Measurements from ENCODE around the gene NRXN2.

The NRXN2 gene

DNA sequence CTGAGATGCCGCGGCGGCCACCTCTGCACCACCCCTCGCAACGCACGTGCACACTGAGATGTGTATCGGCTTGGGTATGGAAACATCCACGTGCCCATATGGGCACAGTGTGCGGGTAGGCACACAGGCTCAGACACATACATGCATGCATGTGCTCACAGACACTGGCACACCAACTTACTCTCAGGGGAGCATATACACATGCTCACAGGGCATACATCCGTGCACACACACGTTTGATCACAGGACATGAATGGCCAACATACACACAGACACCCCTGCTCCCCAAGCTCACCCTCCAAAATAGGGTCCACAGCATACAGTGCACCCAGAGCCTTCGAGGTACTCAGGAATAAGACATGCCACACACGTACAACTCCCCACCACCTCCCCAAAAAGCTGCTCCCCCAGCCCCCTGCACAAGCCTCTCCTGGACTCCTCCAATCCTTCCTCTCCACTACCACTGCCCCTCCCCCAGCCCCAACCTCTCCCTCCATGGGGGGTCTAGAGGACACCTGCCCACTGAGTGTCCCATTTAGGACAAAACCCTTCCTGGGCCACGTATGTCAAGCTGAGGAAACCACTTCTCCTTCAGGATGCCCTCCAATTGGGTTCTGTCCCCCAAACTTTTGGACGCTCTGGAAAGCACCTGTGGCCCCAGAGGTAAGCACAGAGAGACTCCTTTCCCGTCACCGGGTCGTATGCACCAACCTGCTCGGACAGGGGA, 78.9 kb downstream of the NRXN2 start:
- FAIRE-seq: no peak

GRCh38 chr11:64643256-64643881, 79.6 kb downstream of the NRXN2 start:
- no peak for FAIRE-seq

- no peak for FAIRE-seq
These were observed 80.1 kb downstream of the NRXN2 start for GRCh38 chr11:64642871-64643255.

DNA sequence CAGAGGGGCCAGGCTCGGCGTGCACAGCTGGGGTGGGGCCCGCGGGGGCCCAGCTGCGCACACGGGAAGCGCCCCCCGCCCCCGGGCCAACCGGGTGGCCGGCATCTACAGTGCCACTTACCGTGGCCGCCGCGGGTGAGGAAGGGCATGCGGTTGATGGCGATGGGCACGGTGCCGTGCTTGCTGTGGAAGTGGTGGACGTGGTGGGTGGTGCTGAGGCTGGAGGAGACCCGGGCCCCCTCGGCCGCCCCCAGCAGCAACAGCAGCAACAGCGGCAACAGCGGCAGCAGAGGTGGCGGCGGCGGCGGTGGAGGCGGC, 80.6 kb downstream of the NRXN2 start:
- no peak for FAIRE-seq

DNA sequence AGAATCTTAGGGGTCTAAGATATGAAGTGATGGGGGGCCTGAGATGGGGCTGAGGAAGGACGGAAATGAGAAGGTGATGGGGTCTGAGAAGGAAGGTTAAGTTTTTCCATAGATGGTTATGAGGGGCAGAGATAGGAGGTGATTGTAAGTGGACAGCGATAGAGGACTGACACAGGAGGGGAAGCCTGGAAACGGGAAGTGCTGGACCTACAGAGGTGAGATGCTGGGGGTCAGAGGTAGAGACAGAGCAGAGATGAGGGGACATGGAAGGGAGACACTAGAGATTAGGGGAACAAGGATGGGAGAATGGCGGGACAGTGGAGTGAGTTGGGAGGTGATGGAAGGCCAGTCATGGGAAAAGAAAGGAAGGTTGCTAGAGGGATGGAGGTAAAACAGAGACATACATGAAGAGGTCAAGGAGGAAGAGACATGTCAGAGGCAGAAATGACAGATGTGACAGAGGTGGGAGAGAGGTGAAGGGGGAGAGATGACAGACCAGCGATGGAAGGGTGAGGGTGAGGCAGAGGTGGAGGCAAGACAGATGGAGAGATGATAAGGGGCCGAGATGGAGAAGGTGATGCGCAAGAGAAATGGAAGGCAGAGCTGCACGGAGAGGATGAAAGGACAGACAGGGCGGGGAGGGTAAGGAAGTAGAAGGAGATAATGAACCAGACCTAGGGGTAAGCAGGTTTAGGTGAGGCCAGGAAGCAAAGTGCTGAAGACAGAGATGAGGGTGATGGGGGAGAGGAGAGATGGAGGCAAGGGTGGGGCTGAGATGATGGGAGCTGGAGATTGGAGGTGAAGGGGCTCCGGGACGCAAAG, 81.2 kb downstream of the NRXN2 start:
- no peak for FAIRE-seq

DNA sequence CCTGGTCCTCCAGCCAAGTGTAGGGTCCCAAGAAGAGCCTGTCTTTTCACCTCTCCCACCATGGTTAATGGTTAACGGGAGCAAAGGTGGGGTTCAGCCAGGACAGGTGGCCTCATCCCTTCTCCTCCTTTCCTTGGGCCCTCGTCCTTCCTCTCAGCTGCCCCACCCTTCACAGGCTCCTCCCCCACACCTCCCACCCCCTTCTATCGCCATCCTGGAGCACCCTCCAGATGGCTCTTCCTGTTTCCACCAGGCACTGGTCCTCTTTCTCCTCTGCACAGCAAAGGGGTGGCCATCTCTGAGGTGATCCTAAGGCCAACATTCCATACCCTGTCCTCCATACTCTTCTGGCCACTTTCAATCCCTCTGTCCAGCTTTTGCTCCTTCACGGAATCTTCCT, 83.1 kb downstream of the NRXN2 start:
- FAIRE-seq: no peak

- FAIRE-seq: no peak
These were observed 84.2 kb downstream of the NRXN2 start for GRCh38 chr11:64638829-64639228.

DNA sequence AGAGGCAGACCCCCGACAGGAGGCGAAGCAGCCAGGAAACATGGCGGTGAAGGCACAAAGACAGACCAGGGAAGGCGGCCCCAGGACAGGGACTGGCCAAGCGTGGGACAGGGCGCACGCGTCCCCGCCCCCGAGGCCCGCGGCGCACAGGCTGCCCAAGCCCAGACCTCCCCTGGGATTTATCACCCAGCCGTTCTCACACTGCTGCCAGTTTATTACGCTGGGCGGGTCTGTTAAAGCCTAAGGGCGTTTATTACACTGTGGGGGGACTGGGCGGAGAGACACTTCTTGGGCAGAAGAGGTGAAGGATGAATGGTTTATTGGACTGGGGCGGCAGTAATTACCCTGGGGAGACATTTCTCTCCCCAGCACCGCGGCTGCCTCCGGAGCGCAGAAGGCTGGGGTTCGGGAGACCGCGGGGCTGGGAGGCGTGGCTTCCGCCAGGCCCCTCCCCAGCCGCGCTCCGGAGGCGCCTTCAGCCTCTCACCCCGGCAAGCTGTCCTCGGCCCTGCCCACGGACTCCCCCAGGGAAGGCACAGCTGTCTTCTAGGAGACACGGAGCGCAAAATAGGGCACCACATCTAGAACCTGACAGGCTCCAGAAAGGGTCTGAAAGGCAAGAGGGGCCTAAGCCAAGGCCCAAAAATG, 84.9 kb downstream of the NRXN2 start:
- no peak for FAIRE-seq

DNA sequence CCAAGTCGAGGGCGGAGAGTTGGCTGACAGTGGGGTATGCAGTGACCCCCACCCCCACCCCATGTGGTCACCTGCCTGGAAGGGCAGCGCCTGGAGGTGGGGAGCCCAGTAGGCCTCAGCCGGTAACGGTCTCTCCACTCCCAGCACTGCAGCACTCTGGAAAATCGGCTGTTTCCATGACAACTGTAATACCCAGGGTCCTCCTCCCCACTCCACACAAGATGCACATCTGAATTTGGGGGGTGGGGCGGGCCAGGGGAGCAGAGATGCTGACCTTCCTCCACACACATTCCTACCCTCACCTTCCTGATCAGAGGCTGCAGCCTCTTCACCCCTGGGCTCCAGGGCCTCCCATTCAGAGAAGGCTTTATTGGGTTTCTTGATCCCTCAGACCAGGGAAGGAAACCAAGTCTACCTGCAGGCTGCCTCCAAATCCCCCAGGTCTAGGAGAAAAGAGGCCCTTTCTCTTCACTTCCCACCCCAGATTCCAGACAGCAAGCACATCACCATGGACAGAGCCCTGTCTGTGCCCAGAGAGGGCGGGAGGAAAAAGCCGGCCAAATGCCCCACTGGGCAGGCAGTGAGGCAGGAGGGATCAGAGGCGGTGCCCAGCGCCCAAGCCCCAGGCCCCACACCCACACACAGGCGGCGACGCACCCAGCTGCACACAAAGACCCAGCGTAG, 85.5 kb downstream of the NRXN2 start:
- no peak for FAIRE-seq

- FAIRE-seq: no peak
These were observed 89.3 kb downstream of the NRXN2 start for GRCh38 chr11:64633555-64634159.

DNA sequence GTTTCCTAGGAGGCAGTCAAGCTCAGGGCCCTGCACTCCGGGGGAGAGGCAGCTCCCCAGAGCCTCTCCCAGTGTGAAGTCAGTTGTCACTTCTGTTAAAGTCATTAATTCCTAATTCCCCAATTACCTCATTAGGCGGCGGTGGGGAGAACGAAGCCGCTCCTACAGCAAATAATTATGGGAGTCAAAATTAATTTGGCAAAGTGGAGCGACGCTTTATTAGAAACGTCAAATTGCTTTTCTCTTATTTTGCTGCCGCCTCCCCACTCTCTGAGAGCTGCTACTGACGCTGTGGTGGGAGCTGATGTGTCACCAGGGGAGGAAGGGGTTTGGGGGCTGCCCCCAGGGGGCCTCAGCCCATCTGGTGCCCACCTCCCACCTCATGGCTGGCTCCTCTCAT, 90.3 kb downstream of the NRXN2 start:
- FAIRE-seq: no peak

GRCh38 chr11:64632237-64632636, 90.8 kb downstream of the NRXN2 start:
- FAIRE-seq: no peak

DNA sequence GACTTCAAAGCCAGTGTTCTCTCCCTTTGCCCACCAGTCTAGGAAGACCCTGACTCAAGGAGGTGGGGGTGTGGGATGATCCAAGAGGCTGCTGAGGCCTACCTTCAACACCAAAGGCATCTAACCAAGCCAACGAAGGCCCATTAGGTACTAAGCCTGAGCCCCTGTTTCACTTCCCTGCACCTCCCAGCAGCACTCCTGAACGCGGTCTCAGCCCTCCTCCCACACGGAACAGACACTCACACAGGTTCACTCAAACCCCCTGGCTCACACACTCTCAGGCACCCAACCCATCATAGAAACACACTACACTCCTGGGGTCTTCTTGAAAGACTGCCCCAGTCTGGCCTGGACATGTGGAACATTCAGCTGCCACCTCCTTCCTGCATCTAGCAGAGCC, 91.3 kb downstream of the NRXN2 start:
- FAIRE-seq: no peak

DNA sequence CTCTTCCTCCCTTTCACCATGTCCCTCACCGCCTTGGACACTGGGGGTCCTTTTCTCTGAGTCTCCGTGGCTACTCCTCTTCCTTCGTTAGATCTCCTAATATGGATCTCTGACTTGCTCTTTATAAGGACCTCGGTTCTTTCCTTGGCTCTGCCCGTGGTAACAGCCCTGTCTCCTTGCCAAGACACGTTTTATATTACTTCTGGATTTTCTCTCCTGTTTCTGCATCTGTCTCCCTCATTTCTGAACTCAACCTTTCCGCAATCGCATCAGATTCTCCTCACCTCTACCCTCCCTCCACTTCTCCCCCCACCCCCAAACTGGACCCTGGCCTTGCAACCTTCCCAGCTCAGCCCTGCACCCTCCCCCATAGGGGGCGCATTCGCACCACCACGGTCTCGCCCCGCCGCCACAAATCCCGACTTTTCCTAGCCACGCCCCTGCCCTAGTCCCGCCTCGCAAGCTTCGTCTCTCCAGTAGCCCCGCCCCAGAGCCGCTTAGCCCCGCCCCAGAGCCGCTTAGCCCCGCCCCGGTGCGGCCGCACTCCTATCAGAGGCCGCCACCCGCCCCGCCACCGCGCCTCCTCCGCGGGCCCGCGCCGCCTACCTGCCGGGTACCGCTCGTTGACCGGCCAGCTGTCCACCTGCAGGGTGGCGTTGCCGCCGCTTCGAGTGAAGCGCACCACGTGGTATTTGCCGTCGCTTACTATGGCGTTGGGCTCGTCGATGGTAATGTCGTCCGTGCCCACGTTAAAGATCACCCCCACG, 93.0 kb downstream of the NRXN2 start:
- FAIRE-seq: no peak

DNA sequence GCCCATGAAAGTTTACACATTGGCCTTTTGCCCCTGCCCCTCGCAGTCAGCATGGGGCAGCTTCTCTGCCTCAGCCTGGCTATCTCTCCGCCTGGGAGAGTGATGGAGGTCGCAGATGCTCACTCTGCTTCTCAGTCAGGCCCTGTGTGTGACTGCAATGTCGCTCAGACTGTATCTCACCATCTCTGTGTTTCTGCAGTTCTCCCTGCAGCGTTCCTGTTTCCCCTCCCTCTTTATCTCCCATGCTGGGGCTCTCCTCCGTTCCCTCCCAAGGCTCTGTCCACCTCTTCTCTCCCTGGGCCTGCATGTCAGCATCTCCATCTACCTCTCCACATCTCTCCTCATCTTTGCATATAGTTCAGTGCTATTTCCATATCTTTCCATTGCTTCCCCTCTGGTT, 93.9 kb downstream of the NRXN2 start:
- no peak for FAIRE-seq

GRCh38 chr11:64628596-64628995, 94.4 kb downstream of the NRXN2 start:
- FAIRE-seq: no peak

- FAIRE-seq: no peak
These were observed 95.6 kb downstream of the NRXN2 start for GRCh38 chr11:64627371-64627770.

GRCh38 chr11:64626637-64627036, 96.4 kb downstream of the NRXN2 start:
- FAIRE-seq: no peak

DNA sequence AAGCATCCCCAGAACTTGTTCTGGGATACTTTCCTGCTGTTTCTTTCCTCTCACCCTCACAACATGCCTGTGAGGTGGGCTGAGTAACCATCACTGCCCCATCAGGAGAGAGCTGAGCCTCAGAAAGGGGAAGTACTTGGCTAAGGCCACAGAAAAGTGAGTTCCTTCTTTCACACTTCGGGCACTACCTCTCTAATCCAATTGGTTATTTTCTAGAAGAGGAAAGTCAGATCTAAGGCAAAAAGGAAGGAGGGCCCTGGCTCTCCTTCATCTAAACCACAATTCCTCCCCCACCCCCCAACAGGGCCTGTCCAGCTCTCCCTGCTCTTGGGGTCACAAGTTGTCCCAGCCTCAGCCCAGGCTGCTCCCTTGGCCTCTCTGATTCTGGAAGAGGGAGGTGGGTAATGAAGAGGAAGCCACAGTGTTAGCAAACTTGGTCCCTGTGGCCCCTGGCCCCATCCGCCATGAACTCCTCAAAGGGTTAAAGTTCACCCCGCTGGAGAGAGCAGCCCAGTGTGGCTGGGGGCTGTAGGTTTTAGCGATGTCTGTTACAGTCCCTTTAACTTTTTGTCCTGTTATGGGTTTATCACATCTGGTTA, 98.0 kb downstream of the NRXN2 start:
- no peak for FAIRE-seq

DNA sequence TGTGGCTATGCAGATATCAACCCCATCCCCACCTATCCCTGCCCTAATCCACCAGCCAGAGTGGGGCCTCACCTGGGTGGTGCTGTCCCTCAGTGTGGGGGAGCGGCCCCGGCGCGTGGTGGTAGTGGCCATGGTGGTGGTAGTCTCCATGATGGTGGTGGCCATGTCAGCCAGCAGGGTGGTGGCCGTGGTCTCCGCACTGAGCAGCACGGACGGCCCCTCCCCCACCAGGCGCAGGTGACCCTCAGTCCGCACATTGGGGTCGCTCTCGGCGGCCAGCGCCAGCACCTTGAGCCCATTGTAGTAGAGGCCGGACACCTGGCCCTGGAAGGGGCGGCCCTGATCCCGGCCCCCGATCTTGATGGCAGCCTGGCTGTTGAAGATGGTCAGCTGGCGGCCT, 100.3 kb downstream of the NRXN2 start:
- no peak for FAIRE-seq

DNA sequence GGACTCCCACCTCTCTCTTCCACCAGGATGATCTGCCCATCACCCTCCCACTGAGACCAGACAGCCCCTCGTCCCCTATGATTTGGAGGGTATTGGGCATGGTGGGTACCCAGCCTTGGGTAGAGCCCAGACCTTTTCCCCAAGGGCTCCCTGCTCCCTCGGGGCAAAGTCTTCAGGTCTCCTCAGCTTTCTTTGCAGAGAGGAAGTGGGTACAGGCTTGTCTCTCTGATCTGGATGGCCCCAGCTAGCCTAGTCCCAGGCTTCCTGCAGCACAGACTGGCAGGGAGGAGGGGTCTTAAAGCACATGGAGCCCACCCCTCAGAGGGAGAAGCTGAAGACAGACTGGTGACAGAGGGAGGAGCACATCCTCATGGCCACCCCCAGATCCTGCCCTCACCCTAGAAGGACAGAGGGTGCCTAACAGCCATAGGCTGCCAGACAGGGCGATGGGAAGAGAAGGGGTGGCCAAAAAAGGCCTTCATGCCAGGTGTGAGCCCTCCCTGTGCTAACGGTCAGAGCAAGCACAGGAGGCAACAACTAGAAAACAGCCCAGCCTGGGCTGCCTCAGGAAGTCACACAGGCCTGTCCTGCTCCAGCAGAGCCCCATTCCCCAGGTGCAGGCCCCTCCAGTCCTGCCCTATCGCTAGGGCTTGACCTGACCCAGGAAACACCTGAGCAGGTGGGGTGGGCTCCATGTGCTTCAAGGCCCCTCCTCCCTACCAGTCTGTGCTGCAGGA, 101.5 kb downstream of the NRXN2 start:
- FAIRE-seq: no peak

All from A204.1 (cell line).